Tibial nerve (tissue), 4 donors: ENCODE measurements around the gene RUNX2.

Source experiments
- EP300 ChIP-seq, 2 donors: sonication (generic); formaldehyde crosslinking; IDR thresholded peaks; one replicate each; pipeline ENCODE4 v1.6.1; 2017; ENCODE audit warnings: antibody characterized with exemption in 2 of 2, mild to moderate bottlenecking in 1 of 2
- TF ChIP-seq, protein P1 (sequence below), 5 experiments: fragments of 200-600 bp in 3 of 5; fragments of 450-650 bp in 2 of 5; sonication (generic) in 3 of 5; IDR thresholded peaks; one replicate each; pipeline ENCODE4 v1.5.1; 2016 to 2019; ENCODE audit warnings: antibody characterized with exemption in 5 of 5, mild to moderate bottlenecking in 3 of 5, moderate library complexity in 2 of 5

DNA sequence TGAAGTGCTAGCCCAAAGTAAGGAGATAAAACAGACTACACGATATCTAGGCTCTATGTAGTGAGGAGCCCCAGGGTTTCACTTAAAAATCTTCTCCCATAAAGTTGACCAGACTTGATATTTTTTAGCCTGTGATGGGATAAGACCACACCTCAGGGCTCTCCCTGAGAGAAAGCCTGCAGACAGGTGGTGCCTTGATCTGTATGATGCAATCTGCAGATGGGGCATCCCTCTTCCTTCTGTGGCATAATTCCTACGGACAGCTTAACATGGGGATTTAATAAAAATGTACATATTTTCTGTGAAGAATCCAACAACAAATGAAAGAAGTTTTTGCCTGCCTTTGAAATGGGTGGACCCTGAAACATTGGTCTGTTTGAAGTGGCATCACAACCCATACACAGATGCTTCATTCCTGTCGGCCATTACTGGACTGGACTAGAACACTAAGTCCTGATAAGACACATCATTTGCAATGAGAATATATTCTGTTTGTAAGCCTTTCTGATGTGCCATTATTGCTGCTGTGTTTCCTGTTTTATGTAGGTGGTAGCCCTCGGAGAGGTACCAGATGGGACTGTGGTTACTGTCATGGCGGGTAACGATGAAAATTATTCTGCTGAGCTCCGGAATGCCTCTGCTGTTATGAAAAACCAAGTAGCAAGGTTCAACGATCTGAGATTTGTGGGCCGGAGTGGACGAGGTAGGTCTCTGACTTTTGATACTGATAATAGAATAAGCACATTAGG lies 103.4 kb downstream of the RUNX2 start:
- TF ChIP-seq, protein P1, sequence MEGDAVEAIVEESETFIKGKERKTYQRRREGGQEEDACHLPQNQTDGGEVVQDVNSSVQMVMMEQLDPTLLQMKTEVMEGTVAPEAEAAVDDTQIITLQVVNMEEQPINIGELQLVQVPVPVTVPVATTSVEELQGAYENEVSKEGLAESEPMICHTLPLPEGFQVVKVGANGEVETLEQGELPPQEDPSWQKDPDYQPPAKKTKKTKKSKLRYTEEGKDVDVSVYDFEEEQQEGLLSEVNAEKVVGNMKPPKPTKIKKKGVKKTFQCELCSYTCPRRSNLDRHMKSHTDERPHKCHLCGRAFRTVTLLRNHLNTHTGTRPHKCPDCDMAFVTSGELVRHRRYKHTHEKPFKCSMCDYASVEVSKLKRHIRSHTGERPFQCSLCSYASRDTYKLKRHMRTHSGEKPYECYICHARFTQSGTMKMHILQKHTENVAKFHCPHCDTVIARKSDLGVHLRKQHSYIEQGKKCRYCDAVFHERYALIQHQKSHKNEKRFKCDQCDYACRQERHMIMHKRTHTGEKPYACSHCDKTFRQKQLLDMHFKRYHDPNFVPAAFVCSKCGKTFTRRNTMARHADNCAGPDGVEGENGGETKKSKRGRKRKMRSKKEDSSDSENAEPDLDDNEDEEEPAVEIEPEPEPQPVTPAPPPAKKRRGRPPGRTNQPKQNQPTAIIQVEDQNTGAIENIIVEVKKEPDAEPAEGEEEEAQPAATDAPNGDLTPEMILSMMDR (IDR thresholded peaks at IDR 0.05), result no peak
- no peak for TF ChIP-seq EP300 (IDR thresholded peaks at IDR 0.05)
